Thyroid gland (tissue), 4 donors: ENCODE measurements around the gene KRT76.

Experiments
- POLR2A ChIP-seq, 2 donors: fragments of 450-650 bp; IDR thresholded peaks; one replicate each; pipeline ENCODE4 v1.6.1; 2017; ENCODE audit warnings: antibody characterized with exemption in 2 of 2, mild to moderate bottlenecking in 2 of 2, moderate library complexity in 1 of 2
- TF ChIP-seq, protein P1 (sequence below), 6 experiments: fragments of 200-600 bp in 3 of 6; fragments of 450-650 bp in 3 of 6; sonication (generic) in 3 of 6; IDR thresholded peaks; one replicate each; pipeline ENCODE4 v1.5.1; 2016 to 2019; ENCODE audit warnings: antibody characterized with exemption in 6 of 6, mild to moderate bottlenecking in 2 of 6, inconsistent platforms in 1 of 6, moderate library complexity in 1 of 6

DNA sequence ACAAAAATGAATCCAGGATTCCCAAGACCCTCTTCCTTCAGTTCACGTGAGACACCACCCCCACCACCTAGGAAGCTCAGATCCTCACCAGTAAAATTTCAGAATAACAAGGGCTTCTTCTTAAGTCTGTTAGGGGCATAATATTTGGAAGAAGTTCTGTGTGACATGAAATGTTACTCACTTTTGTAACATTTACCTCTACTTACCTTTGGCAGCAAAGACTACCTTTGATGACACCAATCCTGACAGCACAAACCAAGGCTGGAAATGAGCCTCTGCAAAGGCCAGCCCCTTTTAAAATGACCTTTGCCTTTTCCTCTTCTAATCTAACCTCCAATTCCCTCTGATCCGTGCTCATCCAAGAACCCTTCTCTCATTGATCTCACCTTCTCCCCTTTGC is 54.5 kb downstream of the KRT76 start:
- TF ChIP-seq, protein P1, sequence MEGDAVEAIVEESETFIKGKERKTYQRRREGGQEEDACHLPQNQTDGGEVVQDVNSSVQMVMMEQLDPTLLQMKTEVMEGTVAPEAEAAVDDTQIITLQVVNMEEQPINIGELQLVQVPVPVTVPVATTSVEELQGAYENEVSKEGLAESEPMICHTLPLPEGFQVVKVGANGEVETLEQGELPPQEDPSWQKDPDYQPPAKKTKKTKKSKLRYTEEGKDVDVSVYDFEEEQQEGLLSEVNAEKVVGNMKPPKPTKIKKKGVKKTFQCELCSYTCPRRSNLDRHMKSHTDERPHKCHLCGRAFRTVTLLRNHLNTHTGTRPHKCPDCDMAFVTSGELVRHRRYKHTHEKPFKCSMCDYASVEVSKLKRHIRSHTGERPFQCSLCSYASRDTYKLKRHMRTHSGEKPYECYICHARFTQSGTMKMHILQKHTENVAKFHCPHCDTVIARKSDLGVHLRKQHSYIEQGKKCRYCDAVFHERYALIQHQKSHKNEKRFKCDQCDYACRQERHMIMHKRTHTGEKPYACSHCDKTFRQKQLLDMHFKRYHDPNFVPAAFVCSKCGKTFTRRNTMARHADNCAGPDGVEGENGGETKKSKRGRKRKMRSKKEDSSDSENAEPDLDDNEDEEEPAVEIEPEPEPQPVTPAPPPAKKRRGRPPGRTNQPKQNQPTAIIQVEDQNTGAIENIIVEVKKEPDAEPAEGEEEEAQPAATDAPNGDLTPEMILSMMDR (IDR thresholded peaks at IDR 0.05): no peak
- no peak for TF ChIP-seq POLR2A (IDR thresholded peaks at IDR 0.05)
